Neural progenitor cell (in vitro differentiated cells): ENCODE data around the gene RUFY2. TPM values are rescaled to one million over a fixed set of nuclear protein-coding genes. Genes with fewer than 3 reads are reported as not detected.

Source experiments
- DNase-seq: peaks from one replicate; pipeline ENCODE4 v3.0.0-alpha.2; 2016; ENCODE audit warnings: low spot score
- H2AFZ ChIP-seq: fragments of 200-600 bp; sonication (generic); replicated peaks from 2 replicates; pipeline ENCODE4 v1.6.1; 2016; ENCODE audit warnings: antibody characterized with exemption
- H3F3A ChIP-seq: fragments of 200-600 bp; sonication (generic); 2 replicates; pipeline ENCODE4 v1.6.1; 2016; ENCODE audit warnings: antibody characterized with exemption, low read depth
- H3K27ac ChIP-seq: fragments of 200-600 bp; sonication (generic); 2 replicates; pipeline ENCODE4 v1.5.1; 2016; ENCODE audit warnings: mild to moderate bottlenecking
- H3K27me3 ChIP-seq: fragments of 200-600 bp; sonication (generic); 2 replicates; pipeline ENCODE4 v1.6.1; 2016; ENCODE audit warnings: mild to moderate bottlenecking, moderate library complexity
- H3K36me3 ChIP-seq: fragments of 200-600 bp; sonication (generic); 2 replicates; pipeline ENCODE4 v1.5.1; 2016
- H3K4me1 ChIP-seq: fragments of 200-600 bp; sonication (generic); 2 replicates; pipeline ENCODE4 v1.6.1; 2016; ENCODE audit warnings: mixed run types
- H3K4me2 ChIP-seq: fragments of 200-600 bp; sonication (generic); 2 replicates; pipeline ENCODE4 v1.6.1; 2016
- H3K4me3 ChIP-seq: fragments of 200-600 bp; sonication (generic); 2 replicates; pipeline ENCODE4 v1.5.1; 2016
- H3K79me2 ChIP-seq: fragments of 200-600 bp; sonication (generic); 2 replicates; pipeline ENCODE4 v1.6.1; 2016; ENCODE audit warnings: low read depth
- H3K9ac ChIP-seq: fragments of 200-600 bp; sonication (generic); 2 replicates; pipeline ENCODE4 v1.6.1; 2016
- H3K9me3 ChIP-seq: fragments of 200-600 bp; sonication (generic); 2 replicates; pipeline ENCODE4 v1.5.1; 2016; ENCODE audit warnings: low read depth
- H4K20me1 ChIP-seq: fragments of 200-600 bp; sonication (generic); 2 replicates; pipeline ENCODE4 v1.6.1; 2016; ENCODE audit warnings: low read depth
- H3K27ac Mint-ChIP-seq: 3 replicates; pipeline ENCODE4 v1.8.0; 2021; ENCODE audit warnings: mixed read lengths
- H3K27me3 Mint-ChIP-seq: 2 replicates; pipeline ENCODE4 v1.8.0; 2022; ENCODE audit warnings: low read depth, mild to moderate bottlenecking, inconsistent platforms, moderate library complexity, mixed read lengths; ENCODE audit not compliant: insufficient read depth
- H3K36me3 Mint-ChIP-seq: 3 replicates; pipeline ENCODE4 v1.8.0; 2021; ENCODE audit warnings: mixed read lengths
- H3K4me1 Mint-ChIP-seq: 3 replicates; pipeline ENCODE4 v1.8.0; 2021; ENCODE audit warnings: mixed read lengths
- H3K4me3 Mint-ChIP-seq: 3 replicates; pipeline ENCODE4 v1.8.0; 2021; ENCODE audit warnings: mild to moderate bottlenecking, moderate library complexity, mixed read lengths
- H3K9me3 Mint-ChIP-seq: 3 replicates; pipeline ENCODE4 v1.8.0; 2020; ENCODE audit warnings: mixed read lengths
- CTCF ChIP-seq: fragments of 200-600 bp; sonication (generic); IDR thresholded peaks from 2 replicates; pipeline ENCODE4 v1.5.1; 2017; ENCODE audit warnings: antibody characterized with exemption, mild to moderate bottlenecking
- EZH2 ChIP-seq: fragments of 200-600 bp; sonication (generic); IDR thresholded peaks from 2 replicates; pipeline ENCODE4 v1.6.1; 2017; ENCODE audit warnings: antibody characterized with exemption, mild to moderate bottlenecking, moderate library complexity
- EZH2phosphoT487 ChIP-seq: fragments of 200-600 bp; sonication (generic); IDR thresholded peaks from 2 replicates; pipeline ENCODE4 v1.6.1; 2017; ENCODE audit warnings: antibody characterized with exemption
- total RNA-seq: library from RNA; depleted of rRNA; stranded (reverse); fragments of >200 nt; gene quantifications from 2 replicates; pipeline ENCODE4 v1.2.3, GENCODE V29; 2015; ENCODE audit warnings: low replicate concordance

Gene RUFY2
- total RNA-seq, 1 donor from 2014 or later, result 45.2 TPM

GRCh38 chr10:68301790-68302502 lies 105.1 kb downstream of the RUFY2 start:
- no peaks in the 10 kb centered on the region for H3K9me3 ChIP-seq
- peaks cover 30% of the 10 kb centered on the region for H3K4me1 Mint-ChIP-seq
- H3K36me3 ChIP-seq, result no peaks in the 10 kb centered on the region
- peaks cover 15% of the 10 kb centered on the region for H3F3A ChIP-seq
- no peak overlapping the region for H3K9ac ChIP-seq
- H3K4me3 Mint-ChIP-seq, result no peak overlapping the region
- no peaks in the 10 kb centered on the region for H3K9me3 Mint-ChIP-seq
- no peak overlapping the region for H3K27ac Mint-ChIP-seq
- H3K4me2 ChIP-seq, result no peak overlapping the region
- H4K20me1 ChIP-seq, result no peaks in the 10 kb centered on the region
- H3K4me1 ChIP-seq, result no peaks in the 10 kb centered on the region
- peaks cover 5% of the 10 kb centered on the region for H3K27me3 Mint-ChIP-seq
- DNase-seq, result peak; percentile 31
- no peaks in the 10 kb centered on the region for H3K79me2 ChIP-seq
- H3K27ac ChIP-seq, result no peak overlapping the region
- TF ChIP-seq EZH2phosphoT487 (no peak), CTCF (peak; percentile 59)
- H3K4me3 ChIP-seq, result no peak overlapping the region
- H2AFZ ChIP-seq, result no peak overlapping the region
- no peaks in the 10 kb centered on the region for H3K36me3 Mint-ChIP-seq
- H3K27me3 ChIP-seq, result no peaks in the 10 kb centered on the region

- H3F3A ChIP-seq, result peaks cover 15% of the 10 kb centered on the region
- no peaks in the 10 kb centered on the region for H3K9me3 ChIP-seq
- TF ChIP-seq CTCF (no peak), EZH2 (no peak), EZH2phosphoT487 (no peak)
- no peak overlapping the region for H3K4me2 ChIP-seq
- no peaks in the 10 kb centered on the region for H3K79me2 ChIP-seq
- no peaks in the 10 kb centered on the region for H4K20me1 ChIP-seq
- H3K4me1 ChIP-seq, result no peaks in the 10 kb centered on the region
- no peak overlapping the region for H3K9ac ChIP-seq
- no peak overlapping the region for H3K27ac ChIP-seq
- H3K9me3 Mint-ChIP-seq, result no peaks in the 10 kb centered on the region
- H2AFZ ChIP-seq, result no peak overlapping the region
- no peak for DNase-seq
- peaks cover 5% of the 10 kb centered on the region for H3K27me3 Mint-ChIP-seq
- no peak overlapping the region for H3K4me3 Mint-ChIP-seq
- H3K4me1 Mint-ChIP-seq, result peaks cover 33% of the 10 kb centered on the region
- no peaks in the 10 kb centered on the region for H3K36me3 ChIP-seq
- no peaks in the 10 kb centered on the region for H3K27me3 ChIP-seq
- H3K27ac Mint-ChIP-seq, result peak overlapping the region; percentile 42
- H3K36me3 Mint-ChIP-seq, result peaks cover under 1% of the 10 kb centered on the region
- H3K4me3 ChIP-seq, result no peak overlapping the region
Observed at GRCh38 chr10:68301301-68301700, 105.8 kb downstream of the RUFY2 start.

- Mint-ChIP-seq H3K4me1 (peaks cover 23% of the 10 kb centered on the region), H3K36me3 (peaks cover 8% of the 10 kb centered on the region), H3K27ac (no peak overlapping the region), H3K4me3 (no peak overlapping the region), H3K9me3 (no peaks in the 10 kb centered on the region), H3K27me3 (peaks cover 5% of the 10 kb centered on the region)
- no peak for DNase-seq
- Histone ChIP-seq H3K27me3 (no peaks in the 10 kb centered on the region), H3K4me3 (no peak overlapping the region), H3K4me1 (no peaks in the 10 kb centered on the region), H3K79me2 (no peaks in the 10 kb centered on the region), H3K27ac (no peak overlapping the region), H4K20me1 (no peaks in the 10 kb centered on the region), H3K9ac (no peak overlapping the region), H3K9me3 (no peaks in the 10 kb centered on the region), H3K4me2 (no peak overlapping the region), H3K36me3 (no peaks in the 10 kb centered on the region), H2AFZ (no peak overlapping the region), H3F3A (peaks cover 14% of the 10 kb centered on the region)
- TF ChIP-seq EZH2 (no peak), CTCF (no peak), EZH2phosphoT487 (no peak)
Observed at GRCh38 chr10:68296843-68297663, 110.0 kb downstream of the RUFY2 start.

Other genes starting within 250 kb of the RUFY2 start
- 0.93 TPM in 1 of 2 replicates, not detected in the other for gene ATOH7, start 175.2 kb downstream of the RUFY2 start, total RNA-seq
- 57.2 and 77.5 TPM in 2 replicates for gene HNRNPH3, start 75.2 kb downstream of the RUFY2 start, total RNA-seq
- 3.2 and 5.8 TPM in 2 replicates for gene PBLD, start 74.3 kb downstream of the RUFY2 start, total RNA-seq
- 51.6 and 85.4 TPM in 2 replicates for gene DNA2, start 64.7 kb upstream of the RUFY2 start, total RNA-seq
- gene SLC25A16, start 120.2 kb upstream of the RUFY2 start, total RNA-seq, result 6.5 and 7.7 TPM in 2 replicates
- 47.9 and 67.3 TPM in 2 replicates for gene TET1, start 153.1 kb upstream of the RUFY2 start, total RNA-seq